KOPT-K1 (cell line): Measurements from ENCODE around the gene MEOX1.
"Not testable (repeated sequence)": the region's sequence is repeated elsewhere in the genome, so short reads cannot be mapped to it uniquely, and the experiment has no call there.

Experiments
- H3K27ac ChIP-seq: fragments of 200-600 bp; sonication (generic); 2 replicates; pipeline ENCODE4 v1.5.1; 2016; ENCODE audit warnings: antibody characterized with exemption, mild to moderate bottlenecking, low read depth, low read length; ENCODE audit not compliant: poor library complexity, severe bottlenecking
- H3K36me3 ChIP-seq: fragments of 200-600 bp; sonication (generic); 2 replicates; pipeline ENCODE4 v1.5.1; 2017; ENCODE audit warnings: antibody characterized with exemption, mild to moderate bottlenecking, low read length, moderate library complexity; ENCODE audit not compliant: insufficient read depth
- H3K9me3 ChIP-seq: fragments of 200-600 bp; sonication (generic); 2 replicates; pipeline ENCODE4 v1.5.1; 2017; ENCODE audit warnings: antibody characterized with exemption, low read length, mild to moderate bottlenecking; ENCODE audit not compliant: insufficient read depth, poor library complexity, severe bottlenecking

The MEOX1 gene

DNA sequence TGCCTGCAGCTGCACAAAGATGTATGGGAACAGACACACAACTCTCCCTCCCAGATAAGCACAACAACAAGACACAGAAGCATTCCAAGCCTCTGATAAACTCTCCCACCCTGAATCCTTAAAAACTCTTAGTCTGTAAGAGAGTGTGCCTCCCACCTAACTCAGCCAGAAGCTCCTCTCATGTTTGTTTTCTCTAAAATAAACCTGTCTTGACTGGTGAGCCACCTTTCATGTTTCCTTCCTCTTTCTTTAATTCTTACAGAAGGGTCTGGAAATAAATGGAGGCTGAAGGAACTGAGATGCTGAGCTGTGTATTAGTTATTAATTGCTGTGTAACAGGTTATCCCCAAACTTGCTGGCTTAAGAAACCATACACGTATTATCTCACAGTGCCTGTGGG lies 57.2 kb downstream of the MEOX1 start:
- H3K9me3 ChIP-seq: no peaks in the 10 kb centered on the region
- no peak overlapping the region for H3K27ac ChIP-seq

DNA sequence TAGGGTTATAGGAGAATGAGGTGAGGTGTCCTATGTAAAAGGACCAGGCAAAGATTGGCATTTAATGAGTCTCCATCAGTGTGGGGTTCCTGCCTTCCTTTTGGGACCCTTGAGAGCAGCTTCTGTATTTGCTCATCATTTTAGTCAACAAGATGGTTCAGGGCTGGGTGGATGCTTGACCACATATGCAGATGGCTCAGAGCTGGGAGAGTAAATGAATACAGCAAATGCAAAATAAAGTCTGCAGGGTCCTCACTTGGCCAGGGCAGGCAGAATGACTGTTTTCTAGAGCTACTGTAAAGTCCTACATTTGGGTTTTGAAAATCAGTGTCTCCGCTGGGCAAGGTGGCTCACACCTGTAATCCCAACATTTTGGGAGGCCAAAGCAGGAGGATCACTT lies 58.4 kb downstream of the MEOX1 start:
- Histone ChIP-seq H3K9me3 (no peaks in the 10 kb centered on the region), H3K27ac (no peak overlapping the region), H3K36me3 (no peaks in the 10 kb centered on the region)

More for the DNA sequence above, 57.2 kb downstream of the MEOX1 start:
- H3K36me3 ChIP-seq: no peaks in the 10 kb centered on the region

DNA sequence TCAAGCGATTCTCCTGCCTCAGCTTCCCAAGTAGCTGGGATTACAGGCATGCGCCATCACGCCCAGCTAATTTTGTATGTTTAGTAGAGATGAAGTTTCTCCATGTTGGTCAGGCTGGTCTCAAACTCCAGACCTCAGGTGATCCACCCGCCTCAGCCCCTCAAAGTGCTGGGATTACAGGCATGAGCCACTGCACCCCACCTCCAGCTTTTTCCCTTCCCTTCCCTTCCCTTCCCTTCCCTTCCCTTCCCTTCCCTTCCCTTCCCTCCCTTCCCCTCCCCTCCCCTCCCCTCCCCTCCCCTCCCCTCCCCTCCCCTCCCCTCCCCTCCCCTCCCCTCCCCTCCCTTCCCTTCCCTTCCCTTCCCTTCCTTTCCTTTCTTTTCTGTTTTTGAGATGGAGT lies 59.2 kb downstream of the MEOX1 start:
- H3K27ac ChIP-seq, H3K36me3 ChIP-seq, H3K9me3 ChIP-seq: not testable (repeated sequence)

DNA sequence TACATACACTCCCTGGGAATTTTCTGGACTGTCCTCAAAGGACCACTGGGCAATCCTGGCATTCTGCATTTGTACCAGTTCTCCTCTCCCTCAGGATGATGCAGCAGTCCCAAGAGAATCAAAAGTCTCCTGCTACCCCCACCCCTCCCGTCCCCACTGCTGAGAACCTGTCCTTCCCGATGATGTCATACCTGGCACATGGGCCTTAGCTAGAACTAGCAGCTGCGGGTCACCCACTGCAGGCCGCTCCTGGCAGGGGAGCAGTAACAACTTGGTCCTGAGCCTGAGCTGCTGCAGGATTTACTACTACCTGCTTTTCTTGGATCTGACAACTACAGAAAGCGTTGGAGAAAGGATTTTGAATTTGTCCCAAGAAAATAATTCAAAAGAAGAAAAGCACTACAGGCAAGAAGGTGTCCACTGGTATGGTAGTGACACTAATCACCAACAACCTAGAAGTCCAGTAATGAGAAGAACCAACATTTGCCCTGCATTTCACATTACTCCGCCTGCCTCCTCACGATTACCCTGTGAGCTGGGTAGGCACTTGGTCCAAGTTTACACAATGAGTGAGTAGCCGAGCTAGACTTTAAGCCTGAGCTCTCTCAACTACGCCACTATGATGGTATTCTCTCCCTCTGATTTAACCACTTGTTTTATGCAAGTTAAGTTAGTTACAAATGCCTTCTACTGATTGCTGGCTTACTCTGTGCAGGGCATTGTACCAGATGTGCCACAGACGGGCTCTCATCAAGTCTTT lies 60.3 kb downstream of the MEOX1 start:
- H3K9me3 ChIP-seq: no peaks in the 10 kb centered on the region
- H3K36me3 ChIP-seq: no peaks in the 10 kb centered on the region
- H3K27ac ChIP-seq: no peak overlapping the region

DNA sequence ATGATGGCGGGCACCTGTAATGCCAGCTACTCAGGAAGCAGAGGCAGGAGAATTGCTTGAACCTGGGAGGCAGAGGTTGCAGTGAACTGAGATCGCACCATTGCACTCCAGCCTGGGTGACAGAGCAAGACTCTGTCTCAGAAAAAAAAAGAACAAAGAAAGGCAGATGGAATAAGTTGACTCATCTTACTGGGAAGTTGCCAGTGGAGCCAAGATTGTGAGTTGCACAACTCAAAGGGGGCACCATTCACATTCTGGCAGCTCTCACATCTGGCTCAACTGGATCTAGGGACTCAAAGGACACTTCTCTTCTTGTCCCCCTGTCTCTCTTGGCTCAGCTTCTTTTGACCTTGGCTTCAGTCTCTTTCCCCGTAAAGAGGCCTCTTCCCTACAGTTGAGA lies 61.9 kb downstream of the MEOX1 start:
- H3K9me3 ChIP-seq: no peaks in the 10 kb centered on the region
- H3K36me3 ChIP-seq: no peaks in the 10 kb centered on the region
- H3K27ac ChIP-seq: no peak overlapping the region

DNA sequence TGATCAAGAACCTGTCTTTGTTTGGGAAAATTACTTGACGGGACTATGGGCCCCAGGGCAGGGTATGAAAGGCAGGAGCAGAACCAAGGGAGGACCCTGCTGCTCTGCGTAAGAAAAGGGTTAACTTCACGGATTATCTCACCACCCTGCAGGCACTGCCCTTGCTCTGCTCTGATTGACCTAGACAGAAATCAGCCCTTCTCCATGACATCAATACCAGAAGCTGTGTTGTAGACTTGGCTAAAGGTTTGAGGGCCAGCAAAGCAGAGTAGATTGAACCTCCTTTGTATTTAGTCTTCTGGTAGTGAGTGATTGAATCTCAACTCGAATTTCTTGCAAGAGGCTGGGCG lies 62.7 kb downstream of the MEOX1 start:
- Histone ChIP-seq H3K27ac (no peak overlapping the region), H3K9me3 (no peaks in the 10 kb centered on the region), H3K36me3 (no peaks in the 10 kb centered on the region)

DNA sequence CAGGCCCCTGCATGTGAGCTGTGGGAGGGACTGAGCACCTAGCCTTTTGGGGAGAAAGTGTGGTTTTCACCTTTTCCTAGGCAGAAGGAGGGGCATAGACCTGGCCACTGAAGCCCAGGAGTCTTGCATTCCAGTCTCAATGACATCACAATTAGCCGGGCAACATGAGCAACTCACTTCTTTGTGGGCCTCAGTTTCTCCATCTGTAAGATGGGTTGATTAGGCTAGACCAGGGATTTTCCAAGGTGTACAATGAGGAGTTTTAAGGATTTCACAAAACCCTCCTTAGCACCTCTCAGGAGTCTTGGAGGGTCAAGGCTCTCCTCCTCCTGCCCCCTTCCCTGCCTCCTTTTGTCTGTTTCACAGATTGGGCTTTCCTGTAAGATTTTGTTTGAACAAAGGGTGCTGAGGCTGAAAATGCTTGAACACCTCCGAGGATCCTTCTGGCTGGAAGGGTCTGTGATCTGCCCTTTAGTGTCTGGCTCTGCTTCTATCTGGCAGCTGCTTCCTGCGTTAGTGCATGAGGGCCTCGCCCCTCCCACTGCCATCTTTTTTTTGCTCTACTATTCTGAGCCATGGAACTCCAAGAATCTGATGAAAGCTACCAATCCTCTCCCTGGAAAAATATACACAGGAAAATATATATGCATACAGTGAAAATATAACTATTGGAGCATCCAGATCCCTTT lies 63.2 kb downstream of the MEOX1 start:
- H3K27ac ChIP-seq: no peak overlapping the region
- H3K36me3 ChIP-seq: no peaks in the 10 kb centered on the region
- no peaks in the 10 kb centered on the region for H3K9me3 ChIP-seq

DNA sequence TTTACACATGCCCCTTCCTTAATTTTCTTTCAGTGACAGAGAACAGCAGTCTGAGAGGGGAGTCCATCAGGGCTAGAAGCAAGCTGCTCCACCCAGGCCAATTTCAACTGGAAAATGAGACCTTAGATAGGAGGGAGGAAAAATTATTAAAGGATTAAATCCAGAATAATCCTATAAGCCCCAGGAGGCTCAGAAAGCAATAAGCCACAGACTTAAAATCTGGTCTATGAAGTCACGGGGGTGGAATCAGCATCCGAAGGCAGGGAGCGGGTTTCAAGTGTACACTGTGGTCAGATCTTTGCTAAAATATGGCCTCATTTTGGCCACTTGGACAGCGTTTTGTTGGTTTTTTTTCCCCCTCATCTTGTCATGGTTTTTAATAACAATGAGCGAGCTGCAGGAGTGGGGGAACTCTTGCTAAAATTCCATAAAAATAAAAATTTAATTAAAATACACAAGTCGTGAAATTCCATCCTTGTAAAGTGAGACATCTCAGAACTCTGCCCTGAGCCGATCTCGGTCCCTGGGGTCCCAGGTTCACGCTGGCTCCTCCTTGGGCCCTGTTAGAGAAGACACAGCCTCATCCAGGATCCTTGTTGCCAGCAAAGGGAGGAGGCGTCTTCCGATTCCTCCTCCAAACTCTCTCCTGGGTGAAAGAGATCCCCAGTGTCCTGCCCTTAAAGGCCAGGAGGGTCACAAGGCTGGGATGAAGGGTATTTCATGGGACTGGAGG lies 63.9 kb downstream of the MEOX1 start:
- Histone ChIP-seq H3K9me3 (no peaks in the 10 kb centered on the region), H3K27ac (no peak overlapping the region), H3K36me3 (no peaks in the 10 kb centered on the region)

DNA sequence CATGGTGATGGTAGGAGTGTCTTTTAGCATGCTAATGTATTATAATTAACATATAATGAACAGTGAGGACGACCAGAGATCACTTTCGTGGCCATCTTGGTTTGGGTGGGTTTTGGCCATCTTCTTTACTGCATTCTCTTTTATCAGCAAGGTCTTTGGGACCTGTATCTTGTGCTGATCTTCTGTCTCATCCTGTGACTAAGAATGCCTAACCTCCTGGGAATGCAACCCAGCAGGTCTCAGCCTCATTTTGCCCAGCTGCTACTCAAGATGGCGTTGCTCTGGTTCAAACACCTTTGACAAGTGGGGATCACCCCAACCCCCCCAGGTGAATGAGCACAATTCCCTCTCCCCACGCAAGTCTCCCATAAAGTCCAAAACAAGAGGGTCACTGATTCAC lies 66.3 kb downstream of the MEOX1 start:
- no peak overlapping the region for H3K27ac ChIP-seq
- no peaks in the 10 kb centered on the region for H3K9me3 ChIP-seq

DNA sequence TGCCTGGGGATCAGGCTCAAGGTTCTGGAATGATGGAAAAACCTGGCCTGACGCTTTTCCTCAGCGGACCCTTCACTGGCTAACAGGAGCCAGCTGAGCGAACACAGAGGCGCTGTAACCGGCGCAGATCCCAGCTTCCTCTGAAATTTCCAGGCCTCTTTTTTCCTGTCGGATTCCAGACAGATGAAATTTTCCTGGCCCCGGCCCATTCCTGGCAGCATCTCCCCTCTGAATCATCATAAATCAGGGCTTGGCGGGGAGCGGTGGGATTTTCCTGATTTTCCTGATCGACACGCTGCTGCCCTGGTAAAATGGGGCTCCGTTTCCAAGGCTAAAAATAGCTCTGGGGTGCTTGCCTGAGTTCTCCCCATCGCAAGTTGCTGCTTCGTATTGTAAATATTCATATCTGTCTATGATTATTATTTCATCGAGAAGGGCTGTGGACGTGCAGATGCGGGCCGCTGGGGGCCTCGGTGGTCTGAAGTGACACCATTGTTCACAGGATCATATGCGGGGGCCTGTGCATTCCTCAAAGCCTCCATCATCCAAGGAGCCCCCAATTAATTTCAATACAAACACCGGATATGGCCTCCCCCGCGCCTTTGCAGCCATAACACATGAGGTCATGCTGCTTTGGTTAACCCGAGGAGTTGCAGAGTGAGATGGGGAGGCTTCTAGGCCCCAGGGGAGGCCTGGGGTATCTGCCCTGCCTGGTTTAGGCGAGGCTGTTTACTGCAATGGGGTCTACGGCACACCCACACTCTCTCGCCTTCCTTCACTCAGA lies 69.8 kb downstream of the MEOX1 start:
- Histone ChIP-seq H3K27ac (no peak overlapping the region), H3K9me3 (no peaks in the 10 kb centered on the region), H3K36me3 (no peaks in the 10 kb centered on the region)

More for the DNA sequence above, 66.3 kb downstream of the MEOX1 start:
- no peaks in the 10 kb centered on the region for H3K36me3 ChIP-seq

DNA sequence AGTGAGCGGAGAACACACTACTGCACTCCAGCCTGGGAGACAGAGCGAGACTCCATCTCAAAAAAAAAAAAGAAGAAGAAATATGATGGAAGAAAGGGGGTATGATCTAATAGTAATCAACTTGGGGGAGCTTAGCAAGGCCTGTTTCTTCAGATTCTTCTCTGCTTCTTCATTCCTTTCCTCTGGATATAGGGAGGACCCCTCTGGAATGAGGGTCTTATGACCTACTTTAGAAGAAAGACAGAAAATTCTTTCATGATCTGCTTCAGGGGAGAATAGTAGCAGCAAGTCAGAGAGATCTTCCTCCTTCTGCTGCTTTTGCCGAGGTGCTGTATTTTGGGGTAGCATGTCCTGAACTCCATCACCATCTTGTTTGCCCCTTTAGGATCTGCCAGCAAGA lies 70.7 kb downstream of the MEOX1 start:
- Histone ChIP-seq H3K9me3 (no peaks in the 10 kb centered on the region), H3K27ac (no peak overlapping the region), H3K36me3 (no peaks in the 10 kb centered on the region)
